HEK293 (cell line): ENCODE data around the gene RAB11FIP3.
A peak's percentile ranks its signal among the peaks of the same experiment; 100 is the strongest.

Experiments
- ELK4 ChIP-seq: IDR thresholded peaks from 2 replicates; pipeline ENCODE4 v1.6.1; 2011; ENCODE audit warnings: mild to moderate bottlenecking, low read depth, low read length, borderline replicate concordance
- GFI1B ChIP-seq: fragments of 450-650 bp; formaldehyde crosslinking; IDR thresholded peaks from 2 replicates; pipeline ENCODE4 v1.5.1; 2016; ENCODE audit warnings: missing biosample characterization, missing genetic modification characterization
- MEIS1 ChIP-seq: sonication (generic); formaldehyde crosslinking; IDR thresholded peaks from 2 replicates; pipeline ENCODE4 v1.8.1; 2022; ENCODE audit warnings: missing genetic modification reagents, mild to moderate bottlenecking, borderline replicate concordance
- PRDM10 ChIP-seq: fragments of 450-650 bp; formaldehyde crosslinking; IDR thresholded peaks from 2 replicates; pipeline ENCODE4 v1.5.1; 2016; ENCODE audit warnings: missing biosample characterization, missing genetic modification characterization
- SETDB1 ChIP-seq: IDR thresholded peaks from one replicate; pipeline ENCODE4 v1.6.1; 2017; ENCODE audit warnings: mild to moderate bottlenecking, low read length, moderate library complexity, mixed read lengths; ENCODE audit not compliant: insufficient read length
- YY2 ChIP-seq: fragments of 450-650 bp; formaldehyde crosslinking; IDR thresholded peaks from 2 replicates; pipeline ENCODE4 v1.5.1; 2016; ENCODE audit warnings: missing biosample characterization, missing genetic modification characterization
- ZBTB7A ChIP-seq: fragments of 450-650 bp; formaldehyde crosslinking; IDR thresholded peaks from 2 replicates; pipeline ENCODE4 v1.5.1; 2016; ENCODE audit warnings: low read depth, missing biosample characterization, missing genetic modification characterization
- ZEB2 ChIP-seq: fragments of 450-650 bp; formaldehyde crosslinking; IDR thresholded peaks from 2 replicates; pipeline ENCODE4 v1.5.1; 2016; ENCODE audit warnings: missing biosample characterization, missing genetic modification characterization
- ZFP69B ChIP-seq: fragments of 450-650 bp; formaldehyde crosslinking; IDR thresholded peaks from 2 replicates; pipeline ENCODE4 v1.5.1; 2016; ENCODE audit warnings: missing biosample characterization, missing genetic modification characterization
- ZNF157 ChIP-seq: fragments of 450-650 bp; formaldehyde crosslinking; IDR thresholded peaks from 2 replicates; pipeline ENCODE4 v1.5.1; 2016; ENCODE audit warnings: missing biosample characterization, missing genetic modification characterization
- ZNF175 ChIP-seq: fragments of 450-650 bp; formaldehyde crosslinking; IDR thresholded peaks from 2 replicates; pipeline ENCODE4 v1.5.1; 2016; ENCODE audit warnings: missing biosample characterization, missing genetic modification characterization
- ZNF2 ChIP-seq: fragments of 450-650 bp; formaldehyde crosslinking; IDR thresholded peaks from 2 replicates; pipeline ENCODE4 v1.5.1; 2016; ENCODE audit warnings: missing biosample characterization, missing genetic modification characterization
- ZNF423 ChIP-seq: fragments of 450-650 bp; formaldehyde crosslinking; IDR thresholded peaks from 2 replicates; pipeline ENCODE4 v1.5.1; 2016; ENCODE audit warnings: missing biosample characterization, missing genetic modification characterization
- ZNF510 ChIP-seq: fragments of 450-650 bp; formaldehyde crosslinking; IDR thresholded peaks from 2 replicates; pipeline ENCODE4 v1.5.1; 2018; ENCODE audit warnings: mild to moderate bottlenecking, missing genetic modification characterization, missing biosample characterization; ENCODE audit not compliant: insufficient replicate concordance
- ZNF548 ChIP-seq: fragments of 450-650 bp; formaldehyde crosslinking; IDR thresholded peaks from 2 replicates; pipeline ENCODE4 v1.5.1; 2016; ENCODE audit warnings: missing biosample characterization, missing genetic modification characterization
- ZNF571 ChIP-seq: fragments of 450-650 bp; formaldehyde crosslinking; IDR thresholded peaks from 2 replicates; pipeline ENCODE4 v1.5.0; 2017; ENCODE audit warnings: missing biosample characterization, missing genetic modification characterization
- ZNF610 ChIP-seq: fragments of 450-650 bp; formaldehyde crosslinking; IDR thresholded peaks from 2 replicates; pipeline ENCODE4 v1.5.1; 2016; ENCODE audit warnings: missing biosample characterization, missing genetic modification characterization, borderline replicate concordance
- ZNF654 ChIP-seq: fragments of 450-650 bp; formaldehyde crosslinking; IDR thresholded peaks from 2 replicates; pipeline ENCODE4 v1.5.1; 2016; ENCODE audit warnings: low read depth, missing biosample characterization, missing genetic modification characterization
- ZNF660 ChIP-seq: fragments of 450-650 bp; IDR thresholded peaks from 2 replicates; pipeline ENCODE4 v1.5.1; 2018; ENCODE audit warnings: missing biosample characterization, mild to moderate bottlenecking, missing genetic modification characterization
- ZNF670 ChIP-seq: fragments of 450-650 bp; formaldehyde crosslinking; IDR thresholded peaks from 2 replicates; pipeline ENCODE4 v1.5.1; 2016; ENCODE audit warnings: missing biosample characterization, missing genetic modification characterization, low read depth
- ZNF701 ChIP-seq: fragments of 450-650 bp; formaldehyde crosslinking; IDR thresholded peaks from 2 replicates; pipeline ENCODE4 v1.5.1; 2016; ENCODE audit warnings: missing biosample characterization, missing genetic modification characterization
- ZNF747 ChIP-seq: fragments of 450-650 bp; formaldehyde crosslinking; IDR thresholded peaks from 2 replicates; pipeline ENCODE4 v1.5.1; 2016; ENCODE audit warnings: missing biosample characterization, missing genetic modification characterization
- ZNF776 ChIP-seq: fragments of 450-650 bp; formaldehyde crosslinking; IDR thresholded peaks from 2 replicates; pipeline ENCODE4 v1.5.0; 2017; ENCODE audit warnings: missing biosample characterization, missing genetic modification characterization, borderline replicate concordance
- ZNF785 ChIP-seq: fragments of 450-650 bp; formaldehyde crosslinking; IDR thresholded peaks from 2 replicates; pipeline ENCODE4 v1.5.1; 2016; ENCODE audit warnings: missing biosample characterization, missing genetic modification characterization
- TF ChIP-seq, protein P1 (sequence below): fragments of 450-650 bp; IDR thresholded peaks from 2 replicates; pipeline ENCODE4 v1.5.1; 2018; ENCODE audit warnings: missing biosample characterization, missing genetic modification characterization
- TF ChIP-seq, protein P2 (sequence below): fragments of 450-650 bp; formaldehyde crosslinking; IDR thresholded peaks from 2 replicates; pipeline ENCODE4 v1.5.1; 2017; ENCODE audit warnings: missing biosample characterization, mild to moderate bottlenecking, missing genetic modification characterization, moderate library complexity

Gene RAB11FIP3

DNA sequence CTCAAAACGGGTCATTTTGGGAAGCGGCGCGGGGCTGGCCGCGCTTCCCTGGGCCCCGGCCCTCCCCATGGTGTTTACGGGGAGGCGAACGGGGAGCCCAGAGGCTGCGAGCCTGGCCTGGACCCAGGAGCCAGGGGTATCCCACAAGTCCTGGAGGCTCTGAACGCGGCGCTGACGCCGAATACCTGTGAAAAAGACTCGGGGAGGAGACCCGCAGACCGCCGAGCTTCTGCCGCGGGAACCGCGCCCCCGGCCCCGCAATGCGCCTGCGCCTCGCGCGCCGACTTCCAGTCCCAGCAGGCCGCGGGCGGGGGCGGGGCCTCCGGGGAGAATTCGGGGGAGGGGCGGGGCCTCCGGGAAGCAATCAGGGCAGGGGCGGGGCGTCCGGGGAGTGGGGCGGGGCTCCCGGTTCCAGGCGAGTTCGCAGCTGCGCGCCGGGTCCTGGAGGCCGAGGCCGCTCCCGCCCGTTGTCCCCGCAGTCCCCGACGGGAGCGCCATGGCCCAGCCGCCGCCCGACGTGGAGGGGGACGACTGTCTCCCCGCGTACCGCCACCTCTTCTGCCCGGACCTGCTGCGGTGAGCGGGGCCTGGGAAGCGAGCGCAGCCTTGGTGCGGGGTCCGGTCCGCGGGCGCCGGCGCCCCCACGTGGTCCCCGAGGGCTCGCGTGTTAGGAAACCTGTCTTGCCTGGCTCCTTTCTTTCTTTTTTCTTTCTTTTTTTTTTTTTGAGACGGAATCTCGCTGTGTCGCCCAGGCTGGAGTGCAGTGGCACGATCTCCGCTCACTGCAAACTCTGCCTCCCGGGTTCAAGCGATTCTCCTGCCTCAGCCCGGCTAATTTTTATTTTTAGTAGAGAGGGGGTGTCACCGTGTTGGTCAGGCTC lies 23.7 kb upstream of the RAB11FIP3 start, which contains the start of gene DECR2 (continued):
- TF ChIP-seq PRDM10 (tag by site-specific recombination) (no peak), ZNF423 (no peak), YY2 (tag by site-specific recombination) (peak; percentile 32), MEIS1 (CRISPR knock-in tag) (no peak), ZNF747 (no peak), ZNF548 (tag by site-specific recombination) (no peak), ZNF610 (tag by site-specific recombination) (peak; percentile 81), ZNF654 (no peak; the same call in 1 of the 2 replicates), ZNF776 (no peak), ZNF660 (tag by site-specific recombination) (peak; percentile 57), ZFP69B (tag by site-specific recombination) (peak; percentile 34; the same call in 1 of the 2 replicates), GFI1B (no peak), ZNF571 (tag by site-specific recombination) (no peak), ZEB2 (tag by site-specific recombination) (peak; percentile 92), ZNF670 (tag by site-specific recombination) (no peak), ELK4 (no peak), ZBTB7A (tag by site-specific recombination) (peak; percentile 69; the same call in 1 of the 2 replicates), ZNF785 (tag by site-specific recombination) (no peak), ZNF701 (no peak), SETDB1 (no peak), ZNF157 (tag by site-specific recombination) (no peak; the same call in 1 of the 2 replicates), ZNF2 (peak; percentile 96), ZNF510 (tag by site-specific recombination) (no peak), ZNF175 (tag by site-specific recombination) (no peak)
- TF ChIP-seq, protein P1, sequence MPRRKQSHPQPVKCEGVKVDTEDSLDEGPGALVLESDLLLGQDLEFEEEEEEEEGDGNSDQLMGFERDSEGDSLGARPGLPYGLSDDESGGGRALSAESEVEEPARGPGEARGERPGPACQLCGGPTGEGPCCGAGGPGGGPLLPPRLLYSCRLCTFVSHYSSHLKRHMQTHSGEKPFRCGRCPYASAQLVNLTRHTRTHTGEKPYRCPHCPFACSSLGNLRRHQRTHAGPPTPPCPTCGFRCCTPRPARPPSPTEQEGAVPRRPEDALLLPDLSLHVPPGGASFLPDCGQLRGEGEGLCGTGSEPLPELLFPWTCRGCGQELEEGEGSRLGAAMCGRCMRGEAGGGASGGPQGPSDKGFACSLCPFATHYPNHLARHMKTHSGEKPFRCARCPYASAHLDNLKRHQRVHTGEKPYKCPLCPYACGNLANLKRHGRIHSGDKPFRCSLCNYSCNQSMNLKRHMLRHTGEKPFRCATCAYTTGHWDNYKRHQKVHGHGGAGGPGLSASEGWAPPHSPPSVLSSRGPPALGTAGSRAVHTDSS (tag by site-specific recombination): no peak; the same call in 1 of the 2 replicates
- TF ChIP-seq, protein P2, sequence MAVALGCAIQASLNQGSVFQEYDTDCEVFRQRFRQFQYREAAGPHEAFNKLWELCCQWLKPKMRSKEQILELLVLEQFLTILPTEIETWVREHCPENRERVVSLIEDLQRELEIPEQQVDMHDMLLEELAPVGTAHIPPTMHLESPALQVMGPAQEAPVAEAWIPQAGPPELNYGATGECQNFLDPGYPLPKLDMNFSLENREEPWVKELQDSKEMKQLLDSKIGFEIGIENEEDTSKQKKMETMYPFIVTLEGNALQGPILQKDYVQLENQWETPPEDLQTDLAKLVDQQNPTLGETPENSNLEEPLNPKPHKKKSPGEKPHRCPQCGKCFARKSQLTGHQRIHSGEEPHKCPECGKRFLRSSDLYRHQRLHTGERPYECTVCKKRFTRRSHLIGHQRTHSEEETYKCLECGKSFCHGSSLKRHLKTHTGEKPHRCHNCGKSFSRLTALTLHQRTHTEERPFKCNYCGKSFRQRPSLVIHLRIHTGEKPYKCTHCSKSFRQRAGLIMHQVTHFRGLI (tag by site-specific recombination): 0 out of 2 replicates have a peak, but pooled peaks have one; percentile 13
